ENCODE data around the gene SUN3.
"Not testable (repeated sequence)": the region's sequence is repeated elsewhere in the genome, so short reads cannot be mapped to it uniquely, and the experiment has no call there.

Gene SUN3

DNA sequence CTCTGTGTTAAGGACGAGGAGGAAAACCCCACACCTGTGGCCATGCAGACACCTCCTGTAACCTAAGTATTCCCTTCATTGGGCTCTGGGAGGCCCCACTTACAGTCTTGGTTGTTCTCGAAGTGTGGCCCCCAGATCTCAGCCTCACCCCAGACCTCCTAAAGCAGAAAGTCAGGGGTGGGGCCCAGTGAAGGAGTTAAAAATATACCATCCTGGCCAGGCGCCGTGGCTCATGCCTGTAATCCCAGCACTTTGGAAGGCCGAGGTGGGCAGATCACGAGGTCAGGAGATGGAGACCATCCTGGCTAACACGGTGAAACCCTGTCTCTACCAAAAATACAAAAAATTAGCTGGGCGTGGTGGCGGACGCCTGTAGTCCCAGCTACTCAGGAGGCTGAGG, 86.3 kb downstream of the SUN3 start:
- DNase-seq, result not testable (repeated sequence)

DNA sequence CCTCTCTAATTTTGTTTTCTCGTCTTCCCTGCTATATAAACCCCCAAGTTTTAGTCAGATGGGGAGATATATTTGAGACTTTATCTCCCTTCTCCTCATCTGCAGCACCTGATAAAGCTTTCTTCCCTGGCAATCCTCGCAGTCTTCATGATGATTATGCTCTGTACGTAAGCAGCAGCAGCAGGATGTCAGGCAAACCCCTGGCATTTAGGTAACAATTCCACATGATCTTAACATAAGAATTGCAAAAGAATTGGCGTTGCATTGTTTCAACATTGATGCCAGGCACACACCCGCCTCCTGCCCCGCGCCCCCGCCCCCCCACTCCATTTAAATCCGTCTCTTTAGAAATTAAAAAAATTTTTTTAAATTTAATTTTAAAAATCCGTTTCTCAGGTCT, 86.8 kb downstream of the SUN3 start:
- DNase-seq, result no peak

- DNase-seq, result no peak
Measured at GRCh38 chr7:47941136-47941844, 87.6 kb downstream of the SUN3 start.

DNA sequence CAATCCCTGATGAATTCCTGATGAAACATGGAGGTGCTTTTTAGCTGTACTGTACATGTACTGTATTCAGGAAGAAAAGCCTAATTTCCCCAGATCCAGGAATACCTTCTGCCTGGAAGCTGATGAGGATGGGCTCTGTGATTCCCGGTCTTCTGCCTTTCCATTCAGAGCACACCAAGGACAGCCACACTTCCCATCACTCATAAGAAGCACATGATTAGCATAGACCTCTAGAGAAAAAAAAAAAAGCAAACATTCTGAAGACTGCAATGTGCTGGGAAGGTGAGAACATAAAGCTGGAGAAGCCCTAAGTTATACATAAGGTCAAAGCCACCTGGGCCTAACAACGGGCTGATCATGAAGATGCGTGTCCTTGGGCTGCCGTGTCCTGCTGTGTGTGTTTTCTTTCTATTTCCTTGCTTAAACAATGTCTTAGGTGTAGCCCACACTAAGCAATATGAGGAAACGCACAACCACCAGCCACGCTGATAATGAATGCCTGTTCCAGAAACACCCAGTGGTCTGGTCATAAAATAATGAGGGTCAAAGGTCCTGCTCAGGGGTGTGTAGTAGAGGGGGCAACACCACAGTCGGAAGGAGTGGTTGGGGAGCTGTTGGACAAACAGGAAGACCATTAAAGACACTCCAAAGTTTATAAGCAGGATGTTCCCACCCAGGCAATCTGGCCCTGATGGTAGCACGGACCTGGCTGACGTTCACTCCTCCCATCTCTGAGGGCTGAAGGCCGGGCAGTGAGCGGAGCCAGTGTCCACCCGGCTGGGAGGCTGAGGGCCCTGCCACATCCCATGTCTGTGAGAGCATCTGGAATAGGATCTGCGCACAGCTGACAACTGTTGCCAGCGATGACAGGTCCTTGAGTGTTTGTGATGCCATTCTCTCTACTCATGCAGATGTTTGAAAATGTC, 88.6 kb downstream of the SUN3 start:
- no peak for DNase-seq

DNA sequence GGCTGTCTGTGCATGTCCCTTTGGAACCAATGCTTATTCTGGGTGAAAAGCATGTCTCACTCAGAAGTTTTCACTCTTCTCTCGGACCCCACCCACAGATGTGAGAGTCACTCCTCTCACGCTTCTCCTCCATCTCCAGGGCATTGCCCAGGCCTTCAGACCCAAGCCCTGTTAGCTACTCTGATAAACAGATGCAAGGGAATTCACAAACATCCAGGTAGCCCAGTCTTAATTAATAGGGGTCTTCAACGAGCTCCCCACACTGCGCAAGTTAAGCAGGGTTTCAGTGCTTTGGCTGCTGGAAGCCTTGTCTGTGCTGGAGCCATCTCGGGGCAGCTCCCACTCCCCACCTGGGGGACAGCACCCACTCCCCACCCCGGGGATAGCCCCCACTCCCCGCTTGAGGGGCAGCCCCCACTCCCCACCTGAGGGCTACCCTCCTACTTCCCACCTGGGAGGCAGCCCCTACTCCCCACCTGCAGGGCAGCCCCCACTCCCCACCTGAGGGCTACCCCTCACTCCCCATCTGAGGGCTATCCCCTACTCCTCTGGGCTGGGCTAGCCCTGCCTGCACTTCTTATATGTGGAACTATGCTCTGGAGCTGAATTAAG, 89.4 kb downstream of the SUN3 start:
- DNase-seq, result no peak

DNA sequence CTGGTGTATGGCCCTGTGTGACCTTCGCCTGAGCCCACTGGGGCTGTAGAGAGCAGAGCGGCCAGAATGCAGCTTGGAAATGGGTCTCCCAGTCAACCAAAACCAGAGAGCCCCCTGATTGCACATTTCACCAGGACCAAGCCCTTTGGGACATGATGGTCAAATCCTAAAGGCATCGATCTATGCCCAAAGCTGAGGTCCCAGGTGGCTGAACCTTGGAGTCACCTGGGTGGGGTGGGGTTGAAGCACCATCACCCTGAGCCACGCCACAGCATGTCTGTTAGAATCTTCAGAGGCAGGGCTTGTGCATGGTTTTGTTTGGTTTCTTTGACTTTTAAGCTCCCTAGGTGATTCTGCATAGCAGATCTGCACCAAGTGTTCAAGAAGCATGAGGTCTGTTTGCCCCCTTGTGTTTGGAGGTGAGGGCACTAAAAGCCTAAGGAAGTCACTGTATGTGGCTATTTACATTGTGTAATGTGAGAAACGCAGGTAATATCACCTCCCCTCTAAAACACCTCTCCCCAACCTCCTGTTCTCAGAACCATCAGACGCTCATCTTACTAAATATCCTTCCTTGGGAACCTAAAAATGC, 90.2 kb downstream of the SUN3 start:
- no peak for DNase-seq

DNA sequence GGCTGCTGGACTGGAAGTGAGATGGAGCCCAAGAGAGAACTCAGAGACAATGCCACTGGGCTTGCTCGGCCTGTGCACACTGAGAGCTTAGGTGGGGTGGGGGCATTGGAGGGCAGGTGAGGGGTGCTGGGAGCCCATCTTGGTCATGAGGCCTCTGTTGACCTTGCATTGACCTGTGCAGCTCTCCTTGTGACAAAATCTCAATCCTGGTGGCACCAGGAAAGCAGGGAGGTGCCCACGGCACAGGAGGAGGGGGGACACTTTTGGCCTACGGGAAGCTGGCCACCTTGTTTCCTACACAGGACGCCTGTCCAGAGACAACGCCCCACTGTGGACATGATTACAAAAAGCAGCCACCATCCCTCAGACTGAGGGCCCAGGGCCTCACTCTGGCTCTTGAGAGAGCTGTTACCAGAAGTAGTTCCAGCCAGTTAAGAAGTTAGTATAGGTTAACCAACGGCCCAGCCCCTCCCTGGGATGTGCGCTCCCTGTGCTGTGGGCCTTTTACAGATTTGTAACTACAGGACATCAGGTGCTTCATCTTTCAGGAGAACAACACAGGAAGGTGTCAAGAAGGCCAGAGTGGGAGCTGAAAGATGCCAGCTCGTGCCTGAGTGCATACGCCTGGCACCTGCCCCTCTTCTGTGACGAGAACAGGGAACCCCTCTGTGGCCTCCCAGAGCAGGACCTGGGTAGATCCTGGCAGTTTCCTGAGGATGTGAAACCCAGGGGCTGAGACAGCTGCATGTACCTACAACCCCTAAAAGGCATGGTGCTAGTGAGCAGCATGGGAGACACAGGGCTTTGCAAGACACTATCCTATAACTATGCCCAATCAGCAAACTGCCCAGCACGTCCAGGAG, 91.0 kb downstream of the SUN3 start:
- DNase-seq, result no peak
